Choroid plexus epithelial cell (primary cell): Measurements from ENCODE around the gene VPS13D.
A peak's percentile ranks its signal among the peaks of the same experiment; 100 is the strongest.

ENCODE experiments used
- DNase-seq: peaks from one replicate; pipeline ENCODE4 v3.0.0-alpha.2; 2010; ENCODE audit warnings: low read depth
- H3K4me3 ChIP-seq: 2 replicates; pipeline ENCODE4 v1.5.1; 2011; ENCODE audit warnings: low read depth, mild to moderate bottlenecking, control low read depth, low read length, moderate library complexity
- CTCF ChIP-seq: conservative IDR thresholded peaks from 2 replicates; pipeline ENCODE4 v1.5.1; 2011; ENCODE audit warnings: low read depth, mild to moderate bottlenecking, control low read depth, inconsistent platforms, low read length, moderate library complexity

VPS13D gene

DNA sequence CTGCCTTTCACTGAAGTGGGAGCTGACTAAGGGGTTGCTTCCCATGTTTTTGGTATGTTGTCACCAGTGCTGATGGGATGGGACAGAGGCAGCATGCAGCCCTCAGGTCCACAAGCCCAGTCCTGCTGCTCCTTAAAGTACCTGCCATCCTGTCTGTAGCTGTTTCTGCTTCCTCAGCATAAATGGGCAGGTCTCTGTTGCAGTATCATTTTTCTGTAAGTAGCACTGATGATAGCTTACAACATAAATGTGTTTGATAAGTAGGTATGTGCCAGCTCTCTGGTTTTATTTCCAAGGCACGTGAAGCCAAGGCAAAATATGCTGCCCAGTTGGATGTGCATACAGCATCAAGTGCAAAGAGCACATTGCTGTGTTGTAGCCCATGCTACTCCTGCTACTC, 173.0 kb downstream of the VPS13D start:
- H3K4me3 ChIP-seq, result no peak overlapping the region
- no peak for DNase-seq
- TF ChIP-seq CTCF, result no peak

GRCh38 chr1:12404918-12405317, 175.1 kb downstream of the VPS13D start:
- no peak for DNase-seq
- TF ChIP-seq CTCF, result no peak

GRCh38 chr1:12405325-12406210, 175.7 kb downstream of the VPS13D start:
- H3K4me3 ChIP-seq, result no peak overlapping the region
- TF ChIP-seq CTCF, result peak; percentile 57
- DNase-seq, result peak; percentile 81

More at GRCh38 chr1:12404918-12405317, 175.1 kb downstream of the VPS13D start:
- no peak overlapping the region for H3K4me3 ChIP-seq

- TF ChIP-seq CTCF, result no peak
- H3K4me3 ChIP-seq, result no peak overlapping the region
- DNase-seq, result peak; percentile 59
Observed at GRCh38 chr1:12406211-12407021, 176.6 kb downstream of the VPS13D start.

GRCh38 chr1:12407050-12407961, 177.5 kb downstream of the VPS13D start:
- peak; percentile 63 for TF ChIP-seq CTCF
- H3K4me3 ChIP-seq, result no peak overlapping the region
- peak; percentile 89 for DNase-seq

DNA sequence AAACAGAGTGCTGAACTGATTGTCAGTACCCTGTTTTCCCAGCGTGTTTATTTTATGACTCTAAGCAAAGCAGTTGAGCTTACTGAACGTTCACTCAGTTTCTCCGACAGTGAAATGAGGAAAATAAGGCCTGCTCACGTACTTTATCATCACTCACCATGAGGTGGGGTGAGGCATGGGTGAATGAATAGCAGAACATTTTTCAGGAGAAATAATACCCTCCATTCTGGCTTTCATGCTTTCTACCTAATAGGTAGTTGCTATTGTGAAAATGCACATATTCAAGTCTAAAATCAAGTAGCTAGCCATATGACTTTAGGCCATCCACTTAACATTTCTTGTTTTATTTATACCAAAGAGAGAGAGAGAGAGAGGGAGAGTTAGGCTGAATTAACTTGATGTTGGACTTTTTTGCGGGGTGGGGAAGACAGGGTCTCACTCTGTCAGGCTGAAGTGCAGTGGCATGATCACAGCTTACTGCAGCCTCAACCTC, 178.2 kb downstream of the VPS13D start:
- no peak overlapping the region for H3K4me3 ChIP-seq
- no peak for TF ChIP-seq CTCF
- peak; percentile 42 for DNase-seq
